Transverse colon (tissue), 4 donors: ENCODE data around the gene RNF169. TPM values are rescaled to one million over a fixed set of nuclear protein-coding genes. Genes with fewer than 3 reads are reported as not detected.

Experiments
- DNase-seq: peaks from one replicate; pipeline ENCODE4 v3.0.0-alpha.2; 2019
- H3K27ac ChIP-seq, 4 donors: fragments of 200-600 bp; sonication (generic); 2 replicates each; pipeline ENCODE4 v1.5.1; 2016 to 2018; ENCODE audit warnings: inconsistent platforms in 4 of 4
- H3K27me3 ChIP-seq: fragments of 200-600 bp; sonication (generic); 2 replicates; pipeline ENCODE4 v1.5.1; 2017; ENCODE audit warnings: inconsistent platforms
- H3K36me3 ChIP-seq, 4 donors: fragments of 200-600 bp; sonication (generic); 2 replicates each; pipeline ENCODE4 v1.5.1; 2017 to 2019; ENCODE audit warnings: inconsistent platforms in 4 of 4
- H3K4me1 ChIP-seq, 4 donors: fragments of 200-600 bp; sonication (generic); 2 replicates each; pipeline ENCODE4 v1.5.1; 2017 to 2020; ENCODE audit warnings: inconsistent platforms in 4 of 4
- H3K4me3 ChIP-seq, 4 donors: fragments of 200-600 bp; sonication (generic); 1 replicate in 1 of 4; 2 replicates in 3 of 4; pipeline versions ENCODE4 v1.5.1 to v1.6.1; 2017 to 2019; ENCODE audit warnings: inconsistent platforms in 4 of 4
- H3K9me3 ChIP-seq, 2 donors: fragments of 200-600 bp; sonication (generic); 2 replicates each; pipeline ENCODE4 v1.5.1; 2017 to 2019; ENCODE audit warnings: inconsistent platforms in 2 of 2
- CTCF ChIP-seq, 5 experiments: fragments of 200-600 bp in 3 of 5; fragments of 450-650 bp in 2 of 5; sonication (generic) in 3 of 5; IDR thresholded peaks; 1 replicate in 2 of 5; 2 replicates in 3 of 5; pipeline ENCODE4 v1.5.1; 2016 to 2017; ENCODE audit warnings: antibody characterized with exemption in 5 of 5, inconsistent platforms in 3 of 5, mild to moderate bottlenecking in 2 of 5, moderate library complexity in 1 of 5
- EP300 ChIP-seq: sonication (generic); formaldehyde crosslinking; IDR thresholded peaks from one replicate; pipeline ENCODE4 v1.6.1; 2017; ENCODE audit warnings: antibody characterized with exemption, low read depth
- POLR2A ChIP-seq: fragments of 450-650 bp; IDR thresholded peaks from one replicate; pipeline ENCODE4 v1.6.1; 2016; ENCODE audit warnings: antibody characterized with exemption, mild to moderate bottlenecking, moderate library complexity
- POLR2AphosphoS5 ChIP-seq, 3 donors: sonication (generic); formaldehyde crosslinking; IDR thresholded peaks; one replicate each; pipeline ENCODE4 v1.6.1; 2016; ENCODE audit warnings: antibody characterized with exemption in 3 of 3
- WGBS, 2 donors: methylation state at CpG; one replicate each; pipeline ENCODE4 v1.1.5; 2018; ENCODE audit warnings: low coverage in 1 of 2; 5-methylcytosine and 5-hydroxymethylcytosine counted together
- in situ Hi-C, 4 donors: fragments of 200-750 bp; cut with MboI; loops; one replicate each; pipeline versions ENCODE4 v1.15.0 to v1.15.1; 2017; ENCODE audit warnings: low sequenced_read_pairs in 3 of 4, low pct_ligation_motif_present in 1 of 4, low pct_unique_long_range_greater_than_20kb in 1 of 4
- intact Hi-C: fragments of 100-400 bp; cut with DNase I; formaldehyde crosslinking; loops from one replicate; pipeline ENCODE4 v1.15.1; 2023; ENCODE audit warnings: low total_unique reads
- total RNA-seq, 4 donors: library from RNA; depleted of rRNA; stranded (reverse); fragments of >200 nt; gene quantifications; one replicate each; pipeline ENCODE4 v1.1.0, GENCODE V29; 2016

RNF169 gene
- total RNA-seq, 4 donors from 2014 or later: 15.1 to 22.4 (median 16.6) TPM

DNA sequence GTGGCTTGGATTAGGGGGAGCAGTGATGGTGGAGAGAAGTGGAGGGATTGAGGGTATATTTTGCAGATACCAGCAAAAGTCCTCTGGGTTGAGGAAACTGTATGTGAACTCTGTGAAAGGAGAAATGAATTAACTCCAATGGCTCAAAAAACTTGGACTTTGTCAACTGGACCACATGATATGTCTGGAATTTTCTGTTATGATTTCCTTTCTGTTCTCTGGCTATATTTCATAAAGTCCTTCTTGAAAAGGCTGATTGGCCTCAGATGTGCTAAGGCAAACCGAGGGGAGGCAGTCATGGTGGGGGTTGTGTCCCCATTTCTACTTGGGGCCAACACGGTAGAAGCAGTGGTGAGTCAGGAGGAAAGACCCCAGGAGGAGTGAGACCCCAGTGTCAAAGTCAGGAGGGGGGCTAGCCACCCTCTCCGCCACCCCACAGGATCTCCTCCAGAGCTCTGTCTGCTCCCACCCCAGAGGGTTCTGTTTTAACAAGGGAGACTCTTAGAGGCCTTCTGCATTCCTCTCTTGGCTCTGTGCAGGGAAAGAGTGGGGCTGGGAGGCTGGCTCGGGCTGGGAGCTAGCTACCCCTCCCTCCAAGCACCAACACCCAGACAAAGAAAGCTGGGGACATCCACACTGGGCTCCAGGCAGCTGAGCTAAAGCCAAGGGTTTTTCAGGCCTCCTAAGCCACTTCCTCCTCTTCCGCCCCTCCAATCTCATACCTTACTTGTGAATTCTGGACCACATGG lies 31.3 kb upstream of the RNF169 start:
- intact Hi-C loops: no loop called here
- in situ Hi-C loops: no loop called here
- Histone ChIP-seq H3K9me3 (no peaks in the 10 kb centered on the region), H3K27ac (peak overlapping the region; percentile 39 to 87 (median 66)), H3K36me3 (no peaks in the 10 kb centered on the region), H3K4me3 (no peak overlapping the region), H3K4me1 (peaks cover 17 to 33% (median 25%) of the 10 kb centered on the region in 4 donors), H3K27me3 (no peaks in the 10 kb centered on the region)
- WGBS, 2 donors: 65 to 69% methylated on average over 2 to 5 of the region's 5 CpGs
- TF ChIP-seq EP300: no peak
- no peak for TF ChIP-seq CTCF (IDR thresholded peaks at IDR 0.05)
- TF ChIP-seq POLR2AphosphoS5 (IDR thresholded peaks at IDR 0.05): no peak
- TF ChIP-seq POLR2A: no peak
- DNase-seq: no peak

DNA sequence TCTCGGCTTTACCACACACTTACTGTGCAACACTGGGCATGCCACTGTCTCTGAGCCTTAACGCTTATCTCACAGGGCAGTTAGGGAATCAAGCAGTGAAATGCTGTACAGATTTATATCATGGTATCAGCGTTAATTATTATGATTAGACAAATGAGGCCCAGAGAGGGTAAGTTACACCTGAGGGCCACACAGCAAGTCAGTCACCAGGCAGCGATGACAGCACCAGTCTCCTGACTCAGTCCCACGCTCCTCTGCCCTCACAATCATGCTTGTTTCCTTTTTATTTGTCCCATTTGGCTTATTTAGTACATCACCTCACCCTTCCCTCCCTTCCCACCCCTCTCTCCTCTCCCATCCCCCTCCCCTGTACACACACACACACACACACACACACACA lies 29.6 kb upstream of the RNF169 start:
- 88 to 100% methylated on average over 3 to 5 of the region's 5 CpGs for WGBS, 2 donors
- intact Hi-C loops (no loop called here), in situ Hi-C loops (no loop called here)
- Histone ChIP-seq H3K36me3 (no peaks in the 10 kb centered on the region), H3K27me3 (no peaks in the 10 kb centered on the region), H3K27ac (peak overlapping the region in 1 of 4 donors; percentile 87), H3K4me3 (no peak overlapping the region), H3K4me1 (peaks cover 17 to 33% (median 25%) of the 10 kb centered on the region in 4 donors), H3K9me3 (no peaks in the 10 kb centered on the region)
- TF ChIP-seq POLR2AphosphoS5 (IDR thresholded peaks at IDR 0.05): no peak
- DNase-seq: no peak

GRCh38 chr11:74720596-74721478 lies 27.8 kb upstream of the RNF169 start:
- Histone ChIP-seq H3K4me1 (peaks cover 18 to 40% (median 28%) of the 10 kb centered on the region in 4 donors), H3K4me3 (no peak overlapping the region), H3K9me3 (no peaks in the 10 kb centered on the region), H3K27me3 (no peaks in the 10 kb centered on the region), H3K36me3 (no peaks in the 10 kb centered on the region), H3K27ac (peak overlapping the region; percentile 68 to 87 (median 79))
- peak; percentile 72 for DNase-seq
- intact Hi-C loops: no loop called here
- in situ Hi-C loops: no loop called here
- TF ChIP-seq EP300 (no peak), POLR2AphosphoS5 (IDR thresholded peaks at IDR 0.05) (peak; percentile 56 to 82 (median 79)), POLR2A (no peak)
- 63% methylated on average over 17 of the region's 17 CpGs; no CpG with 5 or more reads in 1 of the 2 donors for WGBS, 2 donors

DNA sequence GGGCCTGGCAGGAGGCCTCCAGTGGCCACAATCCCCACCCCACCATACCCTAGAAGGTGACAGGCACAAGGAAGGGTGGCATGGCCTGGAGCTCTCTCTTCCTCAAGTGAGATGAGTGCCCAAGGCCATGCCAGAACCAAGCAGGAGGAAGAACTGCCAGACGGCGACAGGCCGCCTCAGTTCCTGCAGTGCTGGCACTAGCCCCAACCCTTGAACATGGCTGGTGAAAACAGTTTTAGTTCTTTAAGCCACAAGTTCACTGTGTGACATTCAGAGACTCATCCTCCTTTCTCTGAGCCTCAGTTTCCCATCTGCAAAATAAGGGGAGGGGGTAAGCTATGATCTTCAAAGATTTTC lies 27.2 kb upstream of the RNF169 start:
- WGBS, 2 donors: 73% methylated on average over 3 of the region's 3 CpGs; no CpG with 5 or more reads in 1 of the 2 donors
- Histone ChIP-seq H3K4me3 (no peak overlapping the region), H3K9me3 (no peaks in the 10 kb centered on the region), H3K27me3 (no peaks in the 10 kb centered on the region), H3K27ac (peak overlapping the region; percentile 68 to 87 (median 79)), H3K36me3 (no peaks in the 10 kb centered on the region), H3K4me1 (peaks cover 24 to 46% (median 31%) of the 10 kb centered on the region in 4 donors)
- in situ Hi-C loops: no loop called here
- TF ChIP-seq POLR2A: no peak
- intact Hi-C loops: no loop called here
- no peak for DNase-seq

- H3K27ac ChIP-seq: no peak overlapping the region
- in situ Hi-C loops: no loop called here
- peaks cover 11 to 32% (median 22%) of the 10 kb centered on the region in 4 donors for H3K4me1 ChIP-seq
- no peaks in the 10 kb centered on the region for H3K9me3 ChIP-seq
- no peaks in the 10 kb centered on the region for H3K27me3 ChIP-seq
- H3K4me3 ChIP-seq: no peak overlapping the region
- TF ChIP-seq POLR2A: no peak
- TF ChIP-seq CTCF (IDR thresholded peaks at IDR 0.05): no peak
- no peak for TF ChIP-seq EP300
- TF ChIP-seq POLR2AphosphoS5 (IDR thresholded peaks at IDR 0.05): no peak
- WGBS, 2 donors: 79 to 82% methylated on average over 4 to 5 of the region's 5 CpGs
- DNase-seq: no peak
- intact Hi-C loops: no loop called here
- H3K36me3 ChIP-seq: no peaks in the 10 kb centered on the region
Observed at GRCh38 chr11:74723511-74723910, 25.1 kb upstream of the RNF169 start.
